Calu3 (cell line): ENCODE results near the gene RUSC2. TPM values are rescaled to one million over a fixed set of nuclear protein-coding genes. Genes with fewer than 3 reads are reported as not detected.

Source experiments
- BruUV-seq: library from RNA; stranded (reverse); fragments of 400-500 nt; replicated peaks from 2 replicates; lab custom pipeline; 2021; lab: Mats Ljungman, UMichigan
- CTCF ChIA-PET: fragments of 300-600 bp; sonication (Branson Sonifier 250); formaldehyde crosslinking; loops from one replicate; lab custom pipeline; 2022; ENCODE audit warnings: antibody characterized with exemption; lab: Charles Lee
- DNase-seq: peaks from one replicate; pipeline ENCODE4 v3.0.0; 2022
- H3K27ac Mint-ChIP-seq: one replicate; pipeline ENCODE4 v1.8.0; 2022; ENCODE audit warnings: mixed read lengths; ENCODE audit not compliant: unreplicated experiment
- H3K27me3 Mint-ChIP-seq: one replicate; pipeline ENCODE4 v1.8.0; 2022; ENCODE audit warnings: mixed read lengths; ENCODE audit not compliant: unreplicated experiment
- H3K36me3 Mint-ChIP-seq: one replicate; pipeline ENCODE4 v1.8.0; 2022; ENCODE audit warnings: mild to moderate bottlenecking, moderate library complexity, mixed read lengths; ENCODE audit not compliant: insufficient read depth, unreplicated experiment
- H3K4me1 Mint-ChIP-seq: one replicate; pipeline ENCODE4 v1.8.0; 2022; ENCODE audit warnings: mild to moderate bottlenecking, low read depth, mixed read lengths; ENCODE audit not compliant: unreplicated experiment
- H3K4me3 Mint-ChIP-seq: one replicate; pipeline ENCODE4 v1.8.0; 2022; ENCODE audit warnings: mild to moderate bottlenecking, low read depth, moderate library complexity, mixed read lengths; ENCODE audit not compliant: unreplicated experiment
- H3K9me3 Mint-ChIP-seq: one replicate; pipeline ENCODE4 v1.8.0; 2022; ENCODE audit warnings: low read depth, mixed read lengths; ENCODE audit not compliant: unreplicated experiment
- intact Hi-C: fragments of 100-400 bp; cut with micrococcal nuclease; formaldehyde crosslinking; loops from one replicate; pipeline ENCODE4 v1.10.0; 2022; ENCODE audit not compliant: unreplicated experiment
- total RNA-seq: library from RNA; stranded (reverse); gene quantifications from 2 replicates; pipeline ENCODE4 v1.2.3, GENCODE V29; 2022
- TF ChIP-seq, protein P1 (sequence below): fragments of 200-600 bp; IDR thresholded peaks from one replicate; pipeline ENCODE4 v1.8.0; 2022; ENCODE audit warnings: antibody characterized with exemption; ENCODE audit not compliant: unreplicated experiment

Gene RUSC2
- total RNA-seq, 1 experiment from 2014 or later = 10.5 TPM

DNA sequence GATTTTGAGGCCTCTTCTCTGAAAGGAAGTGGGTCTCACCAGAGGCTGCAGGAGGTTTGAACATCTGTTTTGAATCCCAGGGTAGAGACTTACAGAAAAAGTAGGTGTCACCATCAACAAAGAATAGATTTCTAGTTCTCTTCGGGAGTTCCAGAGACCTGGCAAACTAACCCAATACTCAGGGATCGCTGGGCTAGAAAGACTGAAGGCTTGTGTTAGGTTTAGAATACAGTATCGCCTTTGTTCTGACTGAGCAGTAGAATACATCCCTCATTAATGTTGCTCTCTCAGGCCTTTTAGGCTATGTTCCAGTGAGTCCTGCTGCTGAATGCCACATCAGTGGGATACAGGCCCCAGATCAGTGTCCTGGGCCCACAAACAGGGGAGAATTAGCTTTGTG lies 27.2 kb downstream of the RUSC2 start:
- H3K4me1 Mint-ChIP-seq = peaks cover 53% of the 10 kb centered on the region
- BruUV-seq = no TSS peak

DNA sequence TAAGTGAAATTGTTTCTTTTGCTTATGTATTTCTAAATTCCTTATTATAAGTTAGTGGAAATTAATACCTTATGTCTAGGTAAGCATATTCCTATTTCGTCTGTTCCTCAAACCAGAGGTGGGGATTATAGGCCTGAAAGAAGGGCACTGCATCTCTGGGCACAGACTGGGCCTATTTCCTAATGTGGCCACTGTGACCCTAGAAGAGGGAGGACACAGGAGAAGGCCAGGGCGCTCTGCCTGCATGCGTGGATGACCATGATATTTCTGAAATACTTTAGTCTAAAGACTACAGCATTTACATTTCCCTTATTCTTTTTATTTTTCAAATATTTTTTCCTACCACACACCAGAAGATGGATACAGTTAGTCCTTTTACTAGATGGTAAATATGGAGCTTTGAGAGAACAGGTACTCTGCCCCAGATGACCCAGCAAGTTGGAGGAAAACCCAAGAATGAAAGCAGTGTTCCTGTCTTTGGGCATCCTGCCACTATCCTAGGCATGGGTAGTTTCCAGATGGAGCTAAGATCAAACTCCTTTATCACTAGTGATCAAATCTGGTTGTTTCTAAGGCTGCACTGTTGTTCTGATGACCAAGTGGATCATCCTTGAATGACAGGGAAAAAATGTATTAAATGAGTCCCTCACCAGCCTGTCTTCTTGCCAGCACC lies 27.8 kb downstream of the RUSC2 start:
- intact Hi-C loops = loop anchor here (5.0 kb wide), 1 partner anchor 35 kb away; no protein-coding TSS in a partner anchor
- H3K36me3 Mint-ChIP-seq = no peaks in the 10 kb centered on the region
- TF ChIP-seq, protein P1, sequence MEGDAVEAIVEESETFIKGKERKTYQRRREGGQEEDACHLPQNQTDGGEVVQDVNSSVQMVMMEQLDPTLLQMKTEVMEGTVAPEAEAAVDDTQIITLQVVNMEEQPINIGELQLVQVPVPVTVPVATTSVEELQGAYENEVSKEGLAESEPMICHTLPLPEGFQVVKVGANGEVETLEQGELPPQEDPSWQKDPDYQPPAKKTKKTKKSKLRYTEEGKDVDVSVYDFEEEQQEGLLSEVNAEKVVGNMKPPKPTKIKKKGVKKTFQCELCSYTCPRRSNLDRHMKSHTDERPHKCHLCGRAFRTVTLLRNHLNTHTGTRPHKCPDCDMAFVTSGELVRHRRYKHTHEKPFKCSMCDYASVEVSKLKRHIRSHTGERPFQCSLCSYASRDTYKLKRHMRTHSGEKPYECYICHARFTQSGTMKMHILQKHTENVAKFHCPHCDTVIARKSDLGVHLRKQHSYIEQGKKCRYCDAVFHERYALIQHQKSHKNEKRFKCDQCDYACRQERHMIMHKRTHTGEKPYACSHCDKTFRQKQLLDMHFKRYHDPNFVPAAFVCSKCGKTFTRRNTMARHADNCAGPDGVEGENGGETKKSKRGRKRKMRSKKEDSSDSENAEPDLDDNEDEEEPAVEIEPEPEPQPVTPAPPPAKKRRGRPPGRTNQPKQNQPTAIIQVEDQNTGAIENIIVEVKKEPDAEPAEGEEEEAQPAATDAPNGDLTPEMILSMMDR = no peak
- peak overlapping the region; percentile 86 for H3K27ac Mint-ChIP-seq
- no peak for DNase-seq
- H3K9me3 Mint-ChIP-seq = peaks cover 3% of the 10 kb centered on the region
- CTCF ChIA-PET = interaction anchor here (1.0 to 1.9 kb wide), 4 partner anchors 10 to 36 kb away, joined by 3 to 13 read pairs (median 4); no protein-coding TSS in a partner anchor
- no peak overlapping the region for H3K4me3 Mint-ChIP-seq
- no TSS peak for BruUV-seq
- no peaks in the 10 kb centered on the region for H3K27me3 Mint-ChIP-seq
- H3K4me1 Mint-ChIP-seq = peaks cover 58% of the 10 kb centered on the region

More for the DNA sequence above, 27.2 kb downstream of the RUSC2 start:
- intact Hi-C loops = loop anchor here (5.0 kb wide), 1 partner anchor 35 kb away; no protein-coding TSS in a partner anchor
- peaks cover 3% of the 10 kb centered on the region for H3K9me3 Mint-ChIP-seq
- H3K27ac Mint-ChIP-seq = peak overlapping the region; percentile 86
- H3K27me3 Mint-ChIP-seq = no peaks in the 10 kb centered on the region
- TF ChIP-seq, protein P1 = no peak
- no peak for DNase-seq
- CTCF ChIA-PET = interaction anchor here (1.2 kb wide), 1 partner anchor 27 kb away, joined by 4 read pairs; the partner anchor contains the start of gene RUSC2
- H3K4me3 Mint-ChIP-seq = no peak overlapping the region
- no peaks in the 10 kb centered on the region for H3K36me3 Mint-ChIP-seq

DNA sequence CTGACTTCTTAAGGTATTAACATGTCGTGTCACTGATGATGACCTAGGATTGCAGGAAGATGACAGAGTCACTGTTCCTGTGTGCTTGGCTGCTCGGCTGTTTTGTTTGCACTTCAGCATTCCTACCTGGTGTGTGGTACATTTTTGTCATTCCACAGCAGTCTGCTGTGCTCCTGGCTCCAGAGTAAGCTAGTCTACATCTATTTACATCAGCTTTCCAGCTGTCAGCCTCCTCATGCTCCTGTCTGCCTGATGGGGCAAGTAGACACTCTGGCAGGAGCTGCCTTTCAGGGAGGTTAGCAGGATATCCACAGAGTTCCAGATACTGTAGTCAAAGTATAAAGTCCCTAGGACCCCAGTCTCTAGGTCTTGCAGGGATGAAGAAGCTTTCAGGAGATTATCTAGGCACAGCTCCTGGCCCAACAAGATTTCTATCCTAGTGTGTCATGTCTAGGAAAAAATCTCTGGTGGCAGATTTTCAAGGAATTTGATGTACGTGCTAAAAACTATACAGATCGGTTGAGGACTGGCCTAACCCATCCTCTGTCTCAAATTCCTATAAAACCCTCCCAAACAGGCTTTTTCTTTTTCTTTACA lies 28.4 kb downstream of the RUSC2 start:
- Mint-ChIP-seq H3K4me3 (peak overlapping the region; percentile 16), H3K9me3 (peaks cover 3% of the 10 kb centered on the region), H3K27me3 (no peaks in the 10 kb centered on the region), H3K27ac (peak overlapping the region; percentile 86), H3K4me1 (peaks cover 58% of the 10 kb centered on the region), H3K36me3 (no peaks in the 10 kb centered on the region)
- DNase-seq = peak; percentile 66
- intact Hi-C loops = loop anchor here (5.0 kb wide), 1 partner anchor 34 kb away; no protein-coding TSS in a partner anchor
- TF ChIP-seq, protein P1 = no peak
- CTCF ChIA-PET = interaction anchor here (0.5 to 2.0 kb wide), 7 partner anchors 11 to 42 kb away, joined by 3 to 13 read pairs (median 3); partner anchors contain the start of gene RUSC2
- BruUV-seq = no TSS peak

DNA sequence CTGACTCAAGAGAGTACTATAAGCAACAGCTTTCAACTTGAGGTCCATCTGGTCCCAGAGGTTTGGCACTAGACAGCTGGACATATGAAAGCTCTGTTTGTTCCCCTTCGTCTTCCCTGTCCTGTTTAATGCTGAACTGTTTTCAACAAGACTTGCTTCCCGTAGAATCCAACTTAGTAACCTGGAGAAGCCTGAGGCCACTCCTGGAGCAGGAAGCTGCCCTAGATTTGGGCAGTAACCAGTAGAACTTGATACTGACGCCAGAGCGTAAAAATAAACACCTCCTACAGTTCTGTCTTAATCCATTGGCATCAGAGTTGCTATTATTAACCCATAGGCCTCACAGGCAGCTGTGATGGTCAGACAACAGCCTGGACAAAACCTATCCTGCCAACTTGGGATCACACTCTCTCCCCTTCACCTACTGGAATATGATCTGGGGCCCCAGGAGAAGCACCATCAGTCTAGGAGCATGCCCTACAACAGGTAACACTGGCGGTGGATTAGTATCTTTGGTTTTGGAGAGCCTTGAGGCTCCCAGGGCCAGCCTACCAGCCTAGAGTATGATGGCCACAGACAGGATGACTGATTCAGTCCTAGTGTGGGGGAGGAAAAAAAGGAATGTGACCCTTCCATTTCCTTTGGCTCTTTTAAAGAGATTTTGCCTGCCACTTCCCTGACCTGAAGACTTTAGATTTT lies 29.2 kb downstream of the RUSC2 start:
- no TSS peak for BruUV-seq
- CTCF ChIA-PET = interaction anchor here (0.6 to 2.0 kb wide), 6 partner anchors 12 to 215 kb away, joined by 3 to 13 read pairs (median 4); partner anchors contain the start of gene RUSC2
- DNase-seq = no peak
- H3K36me3 Mint-ChIP-seq = no peaks in the 10 kb centered on the region
- H3K27ac Mint-ChIP-seq = peak overlapping the region; percentile 86
- TF ChIP-seq, protein P1 = no peak
- intact Hi-C loops = loop anchor here (5.0 kb wide), 1 partner anchor 33 kb away; no protein-coding TSS in a partner anchor
- no peaks in the 10 kb centered on the region for H3K27me3 Mint-ChIP-seq
- peaks cover 58% of the 10 kb centered on the region for H3K4me1 Mint-ChIP-seq
- H3K9me3 Mint-ChIP-seq = peaks cover 2% of the 10 kb centered on the region
- peak overlapping the region; percentile 16 for H3K4me3 Mint-ChIP-seq
